Endothelial cell of coronary artery (primary cell): ENCODE results near the gene SIGLEC10. TPM values are rescaled to one million over a fixed set of nuclear protein-coding genes. Genes with fewer than 3 reads are reported as not detected.

Experiments
- total RNA-seq: library from RNA; depleted of rRNA; stranded (reverse); fragments of >200 nt; gene quantifications from 2 replicates; pipeline ENCODE4 v1.2.3, GENCODE V29; 2014

The SIGLEC10 gene
- total RNA-seq: not detected in 2 replicates

DNA sequence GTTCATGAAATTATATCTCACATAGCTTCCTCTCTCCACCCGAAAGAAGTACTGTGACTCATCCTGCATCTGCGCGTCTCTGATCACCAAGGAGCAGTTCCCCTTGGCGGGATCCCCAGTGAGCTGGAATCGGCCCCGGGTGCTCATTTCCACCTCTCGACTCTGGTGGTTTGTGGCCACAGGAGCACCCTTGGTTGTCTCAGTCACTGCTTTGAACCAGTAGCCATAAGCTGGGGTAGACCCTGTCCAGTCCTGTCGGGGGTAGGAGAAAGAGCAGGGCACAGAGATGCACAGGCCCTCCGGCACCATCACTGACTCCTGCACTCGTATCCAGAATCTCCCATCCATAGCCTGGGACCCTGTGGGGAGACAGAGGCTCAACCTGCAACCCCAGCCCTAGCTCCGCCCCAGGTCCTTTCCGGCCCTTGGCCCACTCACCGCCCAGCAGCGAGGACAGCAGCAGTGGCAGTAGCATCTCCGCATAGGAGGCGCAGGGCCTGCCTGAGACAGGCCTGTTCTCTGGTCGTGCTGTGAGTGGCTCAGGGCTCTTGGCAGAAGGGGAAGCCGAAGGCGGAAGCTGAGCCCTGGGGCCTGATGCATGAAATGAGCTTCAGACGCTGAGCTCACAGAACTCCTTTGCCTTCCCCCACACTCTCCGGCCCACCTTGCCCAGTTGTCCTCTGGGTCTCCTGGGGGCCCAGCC lies at the start of gene SIGLEC10:
Gene SIGLEC10, minus strand, starts transcription at position 536 of the 703 bp plus-strand sequence. Its CDS starts 61 bp downstream, at position 475.

DNA sequence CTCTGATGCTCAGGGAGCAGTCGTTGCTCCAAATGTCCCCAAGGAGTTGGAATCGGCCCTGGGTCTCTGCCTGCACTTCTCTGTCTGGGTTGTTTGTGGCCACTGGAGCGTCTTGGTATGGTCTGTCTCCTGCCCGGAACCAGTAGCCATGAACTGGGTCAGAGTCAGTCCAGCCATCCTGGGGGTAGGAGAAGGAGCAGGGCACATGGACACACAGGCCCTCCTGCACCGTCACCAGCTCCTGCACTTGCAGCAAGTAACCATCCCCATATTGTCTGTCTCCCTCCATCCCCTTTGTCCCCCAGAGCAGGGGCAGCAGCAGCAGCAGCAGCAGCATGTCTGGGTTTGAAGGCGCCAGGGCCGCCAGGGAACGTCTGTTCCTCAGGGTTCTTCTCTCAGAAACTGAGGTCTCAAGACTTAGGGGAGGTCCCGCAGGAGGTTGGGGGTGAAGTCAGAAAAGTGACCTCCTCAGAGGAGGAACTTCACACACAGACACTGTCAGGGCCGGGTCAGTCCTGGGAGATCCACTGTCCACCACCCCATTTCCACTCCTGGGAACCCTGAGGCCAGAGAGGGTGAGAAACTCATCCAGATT lies 40.7 kb upstream of the SIGLEC10 start, which contains the start of gene SIGLEC8:
Gene SIGLEC8, minus strand, starts transcription at position 404 of the 595 bp plus-strand sequence. Its CDS starts 67 bp downstream, at position 337.

GRCh38 chr19:51387924-51388389 lies 29.5 kb downstream of the SIGLEC10 start, which contains the start of gene LIM2:
Gene LIM2 (minus strand): TSS chr19:51387974. CDS start chr19:51387443, 531 bp downstream.

DNA sequence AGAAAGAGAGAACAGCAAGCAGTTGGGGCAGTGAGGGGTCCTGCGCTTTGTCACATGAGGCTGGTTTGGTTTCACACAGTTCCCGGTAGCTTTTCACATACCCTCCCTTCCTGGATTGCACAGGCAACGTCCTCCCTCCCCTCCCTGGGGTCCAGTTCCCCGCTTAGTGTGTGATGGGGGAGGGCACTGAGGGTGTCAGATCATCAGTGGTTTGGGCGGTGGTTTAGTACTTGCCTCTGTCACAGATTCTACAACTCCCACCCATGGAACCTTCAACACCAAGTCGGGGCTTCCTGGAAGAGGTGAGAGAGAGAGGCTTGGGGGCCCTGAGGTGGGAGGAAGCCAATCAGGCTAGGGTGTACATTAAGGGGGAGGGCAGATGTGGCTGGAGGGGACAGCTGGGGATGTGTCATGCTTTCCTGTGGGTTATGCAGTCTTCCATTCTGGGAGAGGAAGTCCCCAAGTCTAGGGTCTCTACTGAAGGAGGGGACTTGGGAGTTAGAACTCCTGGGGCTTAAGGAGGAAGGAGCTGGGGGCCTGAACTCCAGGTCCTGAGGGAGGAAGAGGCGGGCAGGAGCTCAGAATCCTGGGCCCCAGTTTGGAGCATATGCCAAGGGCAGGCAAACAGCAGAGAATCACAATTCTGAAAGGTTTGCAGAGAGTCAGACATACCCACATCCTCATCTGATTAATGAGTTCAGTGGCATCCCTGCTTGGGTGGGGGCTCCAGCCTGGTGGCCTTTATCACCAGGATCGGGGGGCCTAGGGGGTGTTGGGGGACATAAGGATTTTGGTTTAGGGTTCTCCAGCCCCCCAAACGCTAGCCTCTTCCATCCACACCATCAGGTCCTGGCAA lies 44.6 kb downstream of the SIGLEC10 start, which contains the start of gene NKG7:
Gene NKG7, minus strand, starts transcription at position 6 of the 856 bp plus-strand sequence. CDS start 119 bp downstream, outside the sequence.

GRCh38 chr19:51368366-51369282 lies 48.8 kb downstream of the SIGLEC10 start, which contains the start of gene CLDND2:
Gene CLDND2 (minus strand): TSS chr19:51369003. CDS start chr19:51368577, 426 bp downstream.

GRCh38 chr19:51365965-51366388 lies 51.5 kb downstream of the SIGLEC10 start, which contains the start of gene ETFB:
Gene ETFB (minus strand): TSS chr19:51366388. CDS start chr19:51366326, 62 bp downstream.

Other genes starting within 250 kb of the SIGLEC10 start
- gene CD33, start 192.6 kb downstream of the SIGLEC10 start, total RNA-seq: not detected in 2 replicates
- not detected in 2 replicates for gene SIGLECL1, start 166.6 kb downstream of the SIGLEC10 start, total RNA-seq
- gene IGLON5, start 106.0 kb downstream of the SIGLEC10 start, total RNA-seq: under 0.01 TPM in 1 of 2 replicates, not detected in the other
- 0.18 and 0.19 TPM in 2 replicates for gene VSIG10L, start 75.5 kb downstream of the SIGLEC10 start, total RNA-seq
- gene ETFB, start 51.3 kb downstream of the SIGLEC10 start, total RNA-seq: 121 and 134 TPM in 2 replicates
- gene CLDND2, start 48.6 kb downstream of the SIGLEC10 start, total RNA-seq: 0.18 TPM in 1 of 2 replicates, not detected in the other
- not detected in 2 replicates for gene NKG7, start 45.0 kb downstream of the SIGLEC10 start, total RNA-seq
- not detected in 2 replicates for gene LIM2, start 29.7 kb downstream of the SIGLEC10 start, total RNA-seq
- gene C19orf84, start 27.1 kb downstream of the SIGLEC10 start, total RNA-seq: not detected in 2 replicates
- not detected in 2 replicates for gene SIGLEC8, start 40.8 kb upstream of the SIGLEC10 start, total RNA-seq
- not detected in 2 replicates for gene CEACAM18, start 60.9 kb upstream of the SIGLEC10 start, total RNA-seq
- not detected in 2 replicates for gene SIGLEC12, start 84.2 kb upstream of the SIGLEC10 start, total RNA-seq
- gene SIGLEC6, start 114.0 kb upstream of the SIGLEC10 start, total RNA-seq: not detected in 2 replicates
- 4.2 and 8.6 TPM in 2 replicates for gene ZNF175, start 153.6 kb upstream of the SIGLEC10 start, total RNA-seq
- not detected in 2 replicates for gene SIGLEC5, start 212.8 kb upstream of the SIGLEC10 start, total RNA-seq
- gene SIGLEC14, start 229.2 kb upstream of the SIGLEC10 start, total RNA-seq: under 0.01 TPM in 1 of 2 replicates, not detected in the other